RPMI8226 (cell line): ENCODE results near the gene IGSF1.

Experiments
- DNase-seq: peaks from one replicate; pipeline ENCODE4 v3.0.0-alpha.2; 2015

IGSF1 gene

DNA sequence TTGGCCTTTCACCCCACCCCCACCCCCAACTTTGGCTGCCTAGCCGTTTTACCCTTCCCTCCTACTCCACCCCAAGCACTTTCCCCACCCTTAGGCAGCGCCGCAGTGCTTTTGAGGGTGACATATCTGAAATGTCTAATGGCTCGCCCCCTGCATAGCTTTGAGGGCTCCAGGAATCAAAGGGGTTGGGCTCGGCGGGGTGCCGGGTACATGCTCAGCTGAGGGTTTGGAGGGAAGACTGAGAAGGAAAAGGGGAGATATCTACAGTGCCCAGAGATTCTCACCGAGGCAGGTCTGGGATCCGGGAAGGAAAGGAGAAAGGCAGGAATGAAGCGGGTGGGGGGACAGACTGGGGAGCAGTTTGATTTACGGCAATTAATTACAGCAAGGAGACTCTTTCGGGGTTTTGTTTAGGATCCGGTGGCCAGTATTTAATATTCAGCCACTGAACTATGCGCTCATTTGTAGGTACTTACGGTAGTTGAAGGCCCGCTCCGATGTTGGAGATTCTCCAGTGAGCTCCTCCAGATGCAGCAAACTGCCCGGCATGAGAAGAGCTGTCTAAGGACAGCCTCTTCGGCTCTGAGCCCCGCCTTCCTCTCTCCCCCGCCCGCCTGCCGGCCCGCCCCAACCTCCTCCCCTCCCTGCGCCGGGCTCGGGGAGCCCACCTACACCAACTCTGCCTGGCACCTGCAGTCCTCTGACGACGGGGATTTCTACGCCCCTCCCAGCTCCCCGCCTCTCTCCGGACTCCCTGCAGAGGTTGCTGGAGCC is at the start of gene IGSF1:
Gene IGSF1 (minus strand): TSS at position 569 of the 774 bp plus-strand sequence. CDS start 2,632 bp downstream, outside the sequence.
- peak; percentile 17 for DNase-seq

GRCh38 chrX:131332331-131332730 is 43.2 kb upstream of the IGSF1 start:
- DNase-seq, result no peak

DNA sequence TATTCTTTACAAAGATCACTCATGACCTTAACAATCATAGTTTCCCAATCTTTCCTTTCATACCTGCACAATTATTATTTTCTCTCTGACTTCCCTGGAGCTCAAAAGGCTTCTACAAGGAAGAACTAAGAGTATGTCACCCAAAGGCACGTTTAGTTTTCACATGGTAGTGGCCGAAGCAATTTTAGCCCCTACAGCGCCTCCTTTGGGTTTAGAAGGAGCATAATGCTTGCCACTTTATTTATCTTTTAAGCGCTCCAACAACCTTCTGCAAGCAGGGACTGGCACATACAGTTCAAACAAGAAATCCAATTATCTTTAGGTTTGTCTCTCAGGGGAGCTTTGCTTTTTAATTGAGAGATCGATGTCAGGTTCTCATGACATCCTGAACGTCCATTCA is 42.0 kb upstream of the IGSF1 start:
- no peak for DNase-seq

DNA sequence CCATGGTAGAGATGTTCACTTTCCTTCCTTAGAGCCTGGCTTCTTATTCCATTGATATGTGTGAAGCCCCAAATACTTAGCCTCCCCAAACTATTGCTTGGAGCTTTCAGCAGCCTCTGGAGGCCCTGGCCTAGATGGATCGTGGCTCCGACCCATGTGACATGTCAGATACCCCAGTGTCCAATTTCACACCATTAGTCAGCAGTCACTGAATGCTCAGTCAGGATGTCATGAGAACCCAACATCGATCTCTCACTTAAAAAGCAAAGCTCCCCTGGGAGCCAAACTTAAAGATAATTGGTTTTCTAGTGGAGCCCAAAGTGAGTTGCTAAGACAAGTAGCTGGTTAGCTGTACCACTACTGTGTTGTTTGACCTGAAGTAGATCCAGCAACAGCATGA is 41.6 kb upstream of the IGSF1 start:
- no peak for DNase-seq

DNA sequence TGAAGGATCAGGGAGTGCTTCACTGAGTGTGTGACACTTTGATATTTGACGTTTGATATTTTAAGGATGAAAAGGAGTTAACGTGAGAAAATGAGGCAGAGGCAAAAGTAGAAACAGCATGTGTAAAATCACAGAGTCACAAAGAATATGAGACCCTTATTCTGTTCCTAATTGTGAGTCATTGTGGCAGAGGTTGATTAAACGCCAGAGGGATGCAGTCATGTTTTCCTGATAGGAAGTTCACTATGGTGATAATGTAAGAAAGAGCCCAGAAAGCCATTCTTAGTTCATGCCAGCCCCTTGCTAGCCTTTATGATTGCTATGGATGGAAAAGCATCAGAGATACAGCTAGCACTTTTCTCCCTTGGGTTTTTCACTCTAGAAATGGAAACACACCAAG is 33.5 kb upstream of the IGSF1 start:
- DNase-seq, result no peak

DNA sequence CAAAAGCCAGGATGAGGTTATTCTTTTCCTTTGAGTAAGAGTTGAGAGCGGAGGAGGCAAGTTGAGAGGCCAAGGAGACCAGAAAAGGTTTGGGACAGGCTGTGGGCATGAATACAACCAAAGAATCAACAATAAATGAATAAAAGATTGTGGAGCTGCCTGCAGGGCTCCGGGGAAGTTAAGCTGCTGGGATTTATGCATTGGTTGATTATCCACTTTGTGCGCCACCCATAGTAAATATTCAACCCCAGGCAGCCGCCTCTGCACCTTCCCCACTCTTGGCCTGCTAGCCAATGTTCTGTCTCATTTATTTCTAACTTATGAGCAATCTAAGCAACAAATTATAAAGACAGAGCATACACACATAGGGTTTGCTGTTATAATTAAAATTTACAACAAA is 28.2 kb upstream of the IGSF1 start:
- DNase-seq, result no peak

DNA sequence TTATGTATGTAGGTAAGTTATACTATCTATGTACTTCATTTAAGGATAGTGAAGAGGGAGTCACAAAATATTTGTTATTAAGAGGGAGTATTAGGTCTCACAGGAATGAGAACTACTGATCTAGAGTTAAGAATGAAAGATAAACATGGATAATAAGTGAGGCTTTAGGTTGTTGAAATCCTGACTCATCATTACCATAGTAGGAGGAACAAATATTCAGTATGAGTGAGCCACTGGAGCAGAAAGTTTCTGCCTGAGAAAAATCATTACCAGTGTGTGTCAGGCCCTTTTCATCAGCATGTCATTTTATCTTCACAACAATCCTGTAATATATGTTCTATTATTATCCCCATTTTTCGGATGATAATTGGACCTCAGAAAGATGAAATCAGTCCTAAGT is 27.2 kb upstream of the IGSF1 start:
- no peak for DNase-seq

DNA sequence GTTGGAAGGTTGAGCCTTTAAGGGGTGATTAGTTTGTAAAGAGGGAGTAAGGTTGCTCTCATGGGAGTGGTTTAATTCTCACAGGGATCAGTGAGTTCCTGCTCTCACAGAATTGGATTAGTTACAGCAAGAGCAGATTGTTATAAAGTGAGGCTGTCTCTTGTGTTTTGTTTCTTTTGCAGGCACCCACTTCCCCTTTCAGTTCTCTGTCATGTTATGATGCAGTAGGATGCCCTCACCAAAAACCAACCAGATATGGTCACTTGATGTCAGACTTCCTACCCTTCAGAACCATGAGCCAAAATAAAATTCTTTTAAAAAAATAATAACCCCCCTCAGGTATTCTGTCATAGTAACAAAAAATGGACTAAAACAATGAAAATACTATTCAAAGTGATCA is 19.9 kb upstream of the IGSF1 start:
- no peak for DNase-seq

GRCh38 chrX:131306601-131307000 is 17.5 kb upstream of the IGSF1 start:
- DNase-seq, result no peak

- no peak for DNase-seq
Observed at GRCh38 chrX:131305926-131306325, 16.8 kb upstream of the IGSF1 start.

DNA sequence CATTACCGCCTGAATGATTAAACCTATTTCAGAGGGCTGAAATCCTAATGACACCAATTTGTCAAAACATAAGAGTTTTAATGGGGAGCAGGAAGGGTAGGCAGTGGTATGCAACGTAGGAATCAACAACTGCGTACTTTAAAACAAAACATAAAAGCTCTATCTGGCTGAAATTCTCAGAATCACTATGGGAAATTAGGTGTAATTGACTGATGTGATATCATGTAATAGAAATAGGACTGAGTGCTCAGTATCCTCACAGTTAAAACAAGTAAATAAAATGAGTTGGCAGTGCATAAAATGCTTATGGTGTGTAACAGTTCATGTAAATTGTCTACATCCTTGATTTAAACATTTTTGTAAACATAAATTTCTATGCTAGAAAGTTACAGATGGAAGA is 13.6 kb upstream of the IGSF1 start:
- no peak for DNase-seq

DNA sequence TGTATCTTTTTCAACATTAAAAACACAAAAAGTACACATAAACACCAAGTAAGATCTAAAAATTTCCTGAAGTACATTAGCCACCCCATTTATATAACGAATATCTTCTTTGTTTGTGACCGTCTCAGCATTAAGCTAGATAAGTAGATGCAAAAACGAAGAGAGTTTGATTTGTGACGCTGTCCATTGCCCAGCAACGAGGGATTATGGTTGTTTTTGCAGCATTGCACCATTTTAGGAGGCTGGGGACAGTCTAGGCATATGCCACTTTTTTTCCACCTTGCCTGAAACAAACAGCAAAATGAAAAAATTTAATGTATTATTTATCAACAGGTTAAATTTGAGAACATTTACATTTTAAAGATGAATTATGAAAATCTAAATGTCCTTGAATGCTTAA is 12.0 kb upstream of the IGSF1 start:
- no peak for DNase-seq

- no peak for DNase-seq
Observed at GRCh38 chrX:131298846-131299245, 9.7 kb upstream of the IGSF1 start.

- DNase-seq, result no peak
Observed at GRCh38 chrX:131298036-131298435, 8.9 kb upstream of the IGSF1 start.

GRCh38 chrX:131289527-131289926 is 421 bp upstream of the IGSF1 start:
- DNase-seq, result no peak

- DNase-seq, result no peak
Observed at GRCh38 chrX:131288188-131288587, 918 bp downstream of the IGSF1 start.

DNA sequence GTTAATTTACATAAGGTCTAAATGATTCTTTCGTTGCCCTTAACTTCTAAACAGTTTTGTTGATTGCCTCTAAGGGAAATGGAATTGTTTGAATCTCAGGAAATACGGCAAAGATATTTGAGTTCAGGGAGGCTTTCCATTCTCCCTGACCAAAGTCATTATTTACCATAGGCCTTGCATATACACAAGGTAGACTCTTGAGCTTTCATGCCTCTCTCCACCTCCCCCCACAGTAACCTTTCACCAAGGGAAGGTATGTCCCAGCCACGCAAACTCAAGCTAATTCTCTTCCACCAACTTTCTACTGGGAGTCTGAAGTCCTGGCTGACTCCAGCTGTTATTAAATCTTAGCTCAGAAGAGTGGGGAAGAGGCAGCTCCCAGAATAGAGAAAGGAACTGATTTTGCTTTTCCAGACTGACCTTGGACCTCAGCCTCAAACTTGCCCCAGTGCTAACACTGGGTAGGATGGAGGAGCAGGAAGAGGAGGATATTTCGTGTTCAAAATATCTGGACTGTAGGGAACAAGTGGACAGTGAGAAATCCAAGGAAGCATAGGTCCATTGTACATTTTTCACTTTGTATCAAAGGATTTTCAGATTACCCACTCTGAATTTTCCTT is 1.4 kb downstream of the IGSF1 start:
- DNase-seq, result no peak

- no peak for DNase-seq
Observed at GRCh38 chrX:131279617-131280016, 9.5 kb downstream of the IGSF1 start.

DNA sequence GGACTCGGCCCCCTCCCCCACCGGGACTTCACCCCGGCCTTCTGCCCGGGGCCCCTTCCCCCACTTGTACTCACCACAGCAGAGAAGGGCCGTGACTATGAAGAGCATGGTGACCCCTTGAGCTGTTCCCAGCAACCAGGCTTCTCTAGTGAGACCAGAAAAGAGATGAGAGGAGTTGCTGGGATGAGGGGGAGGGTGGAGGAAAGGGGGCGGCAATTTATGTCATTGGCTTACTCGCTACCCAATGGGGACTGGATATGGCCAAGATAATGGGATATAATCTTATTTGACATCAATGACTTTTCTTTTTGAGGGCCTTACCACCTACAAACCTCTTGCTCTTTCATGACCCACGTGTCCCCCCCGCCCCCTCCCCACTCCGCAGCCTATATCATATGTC is 9.9 kb downstream of the IGSF1 start:
- no peak for DNase-seq

- DNase-seq, result no peak
Observed at GRCh38 chrX:131277543-131278136, 11.5 kb downstream of the IGSF1 start.

- no peak for DNase-seq
Observed at GRCh38 chrX:131273011-131273410, 16.1 kb downstream of the IGSF1 start.

GRCh38 chrX:131271826-131272225 is 17.3 kb downstream of the IGSF1 start:
- DNase-seq, result no peak

GRCh38 chrX:131271274-131271673 is 17.8 kb downstream of the IGSF1 start:
- DNase-seq, result no peak

DNA sequence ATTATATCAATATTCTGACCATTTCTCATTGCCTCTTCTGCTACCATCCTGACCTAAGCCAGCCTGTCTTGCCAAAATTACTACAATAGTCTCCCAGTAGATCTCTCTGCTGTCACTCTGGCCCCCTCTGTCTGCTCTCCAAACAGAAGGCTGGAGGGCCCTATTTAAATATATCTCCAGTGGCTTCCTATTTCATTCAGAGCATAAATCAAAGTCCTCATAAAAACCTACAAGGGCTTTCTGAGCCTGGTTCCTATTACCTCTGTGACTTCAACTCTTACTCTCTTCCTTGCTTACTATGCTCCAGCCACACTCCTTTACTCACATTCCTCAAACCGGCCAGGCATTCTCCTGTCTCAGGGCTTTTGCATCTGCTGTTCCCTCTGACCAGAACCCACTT is 19.0 kb downstream of the IGSF1 start:
- no peak for DNase-seq
